Measurements from ENCODE around the gene ABI3.
"Not testable (repeated sequence)": the region's sequence is repeated elsewhere in the genome, so short reads cannot be mapped to it uniquely, and the experiment has no call there.

The ABI3 gene

GRCh38 chr17:49260011-49260816 is 49.7 kb downstream of the ABI3 start:
- peak; percentile 84 for ATAC-seq (replicated peaks)
- peak overlapping the region in 1 of 2 donors; percentile 57 for H3K27ac Mint-ChIP-seq
- peak; percentile 34 to 42 (median 40) for DNase-seq
- H3K4me1 Mint-ChIP-seq (ENCODE audit: low read depth in 2 of 2) = peaks cover 7 to 8% of the 10 kb centered on the region in 2 donors
- H3K4me3 Mint-ChIP-seq = peak overlapping the region; percentile 79 to 83
- H3K36me3 Mint-ChIP-seq (ENCODE audit: insufficient read depth) = no peaks in the 10 kb centered on the region
- H3K9me3 Mint-ChIP-seq = no peaks in the 10 kb centered on the region
- H3K27me3 Mint-ChIP-seq = peaks cover 0 to 10% of the 10 kb centered on the region in 2 donors

GRCh38 chr17:49260817-49261291 is 50.3 kb downstream of the ABI3 start:
- DNase-seq (peak in 1 of 3 experiments; percentile 10), ATAC-seq (replicated peaks) (no peak)
- Mint-ChIP-seq H3K4me3 (peak overlapping the region; percentile 79 to 83), H3K9me3 (no peaks in the 10 kb centered on the region), H3K36me3 (ENCODE audit: insufficient read depth) (no peaks in the 10 kb centered on the region), H3K4me1 (ENCODE audit: low read depth in 2 of 2) (peaks cover 7 to 8% of the 10 kb centered on the region in 2 donors), H3K27me3 (peaks cover 0 to 16% of the 10 kb centered on the region in 2 donors), H3K27ac (peak overlapping the region in 1 of 2 donors; percentile 44)

GRCh38 chr17:49261540-49261939 is 51.0 kb downstream of the ABI3 start:
- not testable (repeated sequence) for H3K27ac Mint-ChIP-seq; H3K9me3 Mint-ChIP-seq; H3K36me3 Mint-ChIP-seq (ENCODE audit: insufficient read depth); DNase-seq; H3K4me1 Mint-ChIP-seq (ENCODE audit: low read depth in 2 of 2); ATAC-seq (replicated peaks)
- peak overlapping the region; percentile 79 to 83 for H3K4me3 Mint-ChIP-seq
- peaks cover 0 to 23% of the 10 kb centered on the region in 2 donors for H3K27me3 Mint-ChIP-seq

GRCh38 chr17:49266233-49266632 is 55.7 kb downstream of the ABI3 start:
- ATAC-seq (replicated peaks) = no peak
- H3K4me1 Mint-ChIP-seq (ENCODE audit: low read depth in 2 of 2) = peaks cover under 1 to 1% of the 10 kb centered on the region in 2 donors

DNA sequence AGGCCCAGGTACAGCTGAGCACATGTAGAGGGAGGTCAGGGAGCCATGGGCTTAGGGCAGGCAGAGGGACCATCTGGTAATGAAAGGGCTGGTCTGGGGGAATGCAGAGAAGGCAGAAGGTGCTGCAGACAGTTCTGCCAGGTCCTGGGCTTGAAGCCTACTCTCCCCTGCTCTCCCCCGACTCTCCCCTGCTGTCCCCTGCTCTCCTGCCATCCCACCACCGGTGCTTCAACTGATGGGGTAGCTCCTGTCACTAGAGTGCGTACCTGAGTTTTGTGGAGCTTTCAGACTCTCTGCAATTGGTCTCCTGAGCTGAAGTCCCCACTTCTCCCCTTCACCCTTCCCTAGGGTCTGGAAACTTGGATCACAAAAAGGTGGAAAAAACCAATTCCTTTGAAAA is 57.4 kb downstream of the ABI3 start:
- Mint-ChIP-seq H3K27me3 (peaks cover 0 to 24% of the 10 kb centered on the region in 2 donors), H3K36me3 (ENCODE audit: insufficient read depth) (peaks cover 2% of the 10 kb centered on the region)
- no peak for DNase-seq

More at GRCh38 chr17:49266233-49266632, 55.7 kb downstream of the ABI3 start:
- H3K9me3 Mint-ChIP-seq = no peaks in the 10 kb centered on the region
- peaks cover 2% of the 10 kb centered on the region for H3K36me3 Mint-ChIP-seq (ENCODE audit: insufficient read depth)
- peak overlapping the region in 1 of 2 donors; percentile 71 for H3K27ac Mint-ChIP-seq
- H3K27me3 Mint-ChIP-seq = peaks cover 0 to 24% of the 10 kb centered on the region in 2 donors
- no peak for DNase-seq
- no peak overlapping the region for H3K4me3 Mint-ChIP-seq

GRCh38 chr17:49269356-49269755 is 58.8 kb downstream of the ABI3 start:
- Mint-ChIP-seq H3K9me3 (no peaks in the 10 kb centered on the region), H3K27me3 (peaks cover 0 to 23% of the 10 kb centered on the region in 2 donors), H3K4me1 (ENCODE audit: low read depth in 2 of 2) (no peaks in the 10 kb centered on the region), H3K27ac (no peak overlapping the region), H3K4me3 (no peak overlapping the region), H3K36me3 (ENCODE audit: insufficient read depth) (peaks cover 2% of the 10 kb centered on the region)
- ATAC-seq (replicated peaks) (no peak), DNase-seq (no peak)

More for the DNA sequence above, 57.4 kb downstream of the ABI3 start:
- Mint-ChIP-seq H3K27ac (no peak overlapping the region), H3K4me1 (ENCODE audit: low read depth in 2 of 2) (no peaks in the 10 kb centered on the region), H3K4me3 (no peak overlapping the region), H3K9me3 (no peaks in the 10 kb centered on the region)
- no peak for ATAC-seq (replicated peaks)

Measured in effector memory CD8-positive, alpha-beta T cell (primary cell).